GM21723 (cell line): ENCODE data around the gene ITGAX.
"Not testable (repeated sequence)": the region's sequence is repeated elsewhere in the genome, so short reads cannot be mapped to it uniquely, and the experiment has no call there.

ENCODE experiments used
- ATAC-seq: cut with Tn5 transposase; IDR thresholded peaks from one replicate; pipeline ENCODE4 v1.9.1; 2021; ENCODE audit warnings: mild to moderate bottlenecking, moderate library complexity; ENCODE audit not compliant: unreplicated experiment

ITGAX gene

GRCh38 chr16:31404353-31405064 is 49.5 kb downstream of the ITGAX start:
- ATAC-seq: no peak

DNA sequence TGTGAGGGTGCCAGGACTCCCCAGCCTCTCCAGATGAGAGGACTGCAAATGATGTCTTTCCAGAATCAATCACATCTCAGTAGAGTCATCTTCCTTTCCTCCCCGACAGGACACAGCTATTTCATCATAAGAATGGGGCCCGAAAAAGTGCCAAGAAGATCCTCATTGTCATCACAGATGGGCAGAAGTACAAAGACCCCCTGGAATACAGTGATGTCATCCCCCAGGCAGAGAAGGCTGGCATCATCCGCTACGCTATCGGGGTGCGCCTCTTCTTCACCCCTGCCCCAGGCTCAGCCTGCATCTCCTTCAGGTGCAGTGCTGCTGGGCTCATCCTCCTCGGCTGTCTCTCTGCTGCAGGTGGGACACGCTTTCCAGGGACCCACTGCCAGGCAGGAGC is 52.4 kb downstream of the ITGAX start:
- no peak for ATAC-seq

DNA sequence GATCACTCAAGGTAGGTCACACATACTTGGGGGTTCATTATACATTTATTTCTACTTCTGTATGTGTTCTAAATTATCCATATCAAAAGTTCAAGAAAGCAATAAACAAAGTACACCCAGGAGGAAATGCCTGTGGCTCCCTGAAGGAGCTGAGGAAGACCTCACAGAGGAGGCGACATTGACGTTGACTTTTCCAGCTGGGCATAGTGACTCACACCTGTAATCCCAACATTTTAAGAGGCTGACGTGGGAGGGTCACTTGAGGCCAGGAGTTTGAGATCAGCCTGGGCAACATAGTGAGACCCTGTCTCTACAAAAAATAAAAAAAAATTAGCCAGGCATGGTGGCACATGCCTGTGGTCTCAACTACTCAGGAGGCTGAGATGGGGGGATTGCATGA is 54.5 kb downstream of the ITGAX start:
- ATAC-seq: no peak

GRCh38 chr16:31410082-31410481 is 55.1 kb downstream of the ITGAX start:
- no peak for ATAC-seq

- ATAC-seq: no peak
Observed at GRCh38 chr16:31411024-31411844, 56.3 kb downstream of the ITGAX start.

GRCh38 chr16:31412750-31413149 is 57.8 kb downstream of the ITGAX start:
- no peak for ATAC-seq

DNA sequence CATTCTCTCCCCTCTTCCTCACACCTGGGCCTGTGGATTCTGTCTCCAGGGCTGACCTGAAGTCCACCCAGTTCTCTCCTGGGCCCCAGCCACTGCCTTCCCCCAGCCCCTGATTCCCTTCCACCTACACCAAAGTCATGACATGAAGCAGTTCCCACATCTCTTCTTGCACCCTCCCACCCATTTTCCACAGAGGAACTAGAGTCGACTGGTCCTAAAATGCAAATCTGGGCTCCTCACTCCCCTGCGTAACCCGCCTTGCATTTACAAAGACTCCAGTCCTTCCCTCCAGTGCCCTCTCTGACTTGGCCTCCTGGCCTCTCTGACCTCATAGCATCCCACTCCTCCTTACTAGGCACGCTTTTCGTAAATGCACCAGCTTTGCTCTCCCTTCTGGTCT is 58.4 kb downstream of the ITGAX start:
- ATAC-seq: no peak

DNA sequence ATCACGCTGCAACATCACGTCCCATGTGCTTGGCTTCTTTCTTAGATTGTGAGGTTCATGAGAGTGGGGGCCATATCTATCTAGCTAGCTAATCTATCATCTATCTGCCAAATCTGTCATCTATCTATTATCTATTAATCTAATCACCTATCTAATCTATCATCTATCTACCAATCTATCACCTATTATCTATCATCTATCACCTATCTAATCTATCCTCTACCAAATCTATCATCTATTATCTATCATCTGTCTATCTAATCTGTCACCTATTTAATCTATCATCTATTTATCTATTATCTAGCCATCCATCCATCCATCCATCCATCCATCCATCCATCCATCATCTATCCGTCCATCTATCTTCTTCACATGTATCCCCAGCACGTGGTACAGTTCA is 59.0 kb downstream of the ITGAX start:
- ATAC-seq: no peak

GRCh38 chr16:31414706-31415105 is 59.7 kb downstream of the ITGAX start:
- no peak for ATAC-seq

- no peak for ATAC-seq
Observed at GRCh38 chr16:31416371-31416770, 61.4 kb downstream of the ITGAX start.

GRCh38 chr16:31417036-31417435 is 62.1 kb downstream of the ITGAX start:
- ATAC-seq: not testable (repeated sequence)

GRCh38 chr16:31417916-31418315 is 62.9 kb downstream of the ITGAX start:
- no peak for ATAC-seq

DNA sequence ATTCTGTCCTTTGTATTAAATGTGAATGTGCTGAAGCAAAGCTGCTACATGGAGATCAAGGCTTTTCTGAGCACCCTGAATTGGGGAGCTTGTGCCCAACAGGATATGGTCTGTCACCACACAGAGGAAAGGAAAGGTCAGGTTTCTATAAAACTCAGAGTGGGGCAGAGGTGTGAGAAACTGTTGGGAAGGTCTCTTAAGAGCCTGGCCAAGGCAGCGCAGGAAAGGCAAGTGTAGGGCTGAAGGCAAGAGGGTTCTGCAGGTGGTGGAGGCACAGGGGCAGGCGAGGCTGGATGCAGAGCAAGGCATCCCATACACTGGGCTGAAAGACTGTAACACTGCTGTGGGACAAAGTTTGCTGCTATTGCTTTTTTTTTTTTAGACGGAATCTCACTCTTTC is 65.1 kb downstream of the ITGAX start:
- ATAC-seq: no peak

- peak; percentile 60 for ATAC-seq
Observed at GRCh38 chr16:31421587-31421986, 66.6 kb downstream of the ITGAX start.

- ATAC-seq: no peak
Observed at GRCh38 chr16:31423241-31423640, 68.3 kb downstream of the ITGAX start.

DNA sequence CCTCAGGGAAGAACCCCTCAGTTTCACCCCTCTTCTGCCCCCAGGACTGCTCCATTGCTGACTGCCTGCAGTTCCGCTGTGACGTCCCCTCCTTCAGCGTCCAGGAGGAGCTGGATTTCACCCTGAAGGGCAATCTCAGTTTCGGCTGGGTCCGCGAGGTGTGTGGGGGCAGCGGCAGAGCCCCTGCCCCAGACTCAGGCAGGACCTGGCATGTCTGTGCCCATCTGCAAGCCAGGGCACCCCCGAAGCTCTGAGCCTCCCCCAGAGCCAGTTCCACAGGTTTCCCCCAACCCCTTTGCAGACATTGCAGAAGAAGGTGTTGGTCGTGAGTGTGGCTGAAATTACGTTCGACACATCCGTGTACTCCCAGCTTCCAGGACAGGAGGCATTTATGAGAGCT is 68.8 kb downstream of the ITGAX start:
- no peak for ATAC-seq

- no peak for ATAC-seq
Observed at GRCh38 chr16:31427441-31428278, 72.7 kb downstream of the ITGAX start.

DNA sequence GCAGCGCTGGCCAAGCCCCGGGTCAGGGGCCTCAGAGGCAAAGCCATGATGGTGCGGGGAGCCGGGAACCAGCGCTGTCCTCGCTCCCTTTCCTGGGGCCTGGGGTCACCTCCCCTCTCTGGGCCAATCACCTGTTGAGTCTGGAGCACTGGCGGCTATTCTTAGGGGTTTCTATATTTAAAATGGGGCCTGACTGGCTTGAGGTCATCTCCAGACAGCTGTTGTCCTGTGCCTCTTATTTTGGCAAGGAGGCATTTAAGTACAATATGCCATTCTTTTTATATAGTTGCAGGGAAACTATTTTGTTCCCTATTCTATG is 73.3 kb downstream of the ITGAX start, which contains the start of gene COX6A2:
Gene COX6A2, minus strand, starts transcription at position 82 of the 319 bp plus-strand sequence. Its CDS starts 35 bp downstream, at position 47.
- ATAC-seq: no peak

DNA sequence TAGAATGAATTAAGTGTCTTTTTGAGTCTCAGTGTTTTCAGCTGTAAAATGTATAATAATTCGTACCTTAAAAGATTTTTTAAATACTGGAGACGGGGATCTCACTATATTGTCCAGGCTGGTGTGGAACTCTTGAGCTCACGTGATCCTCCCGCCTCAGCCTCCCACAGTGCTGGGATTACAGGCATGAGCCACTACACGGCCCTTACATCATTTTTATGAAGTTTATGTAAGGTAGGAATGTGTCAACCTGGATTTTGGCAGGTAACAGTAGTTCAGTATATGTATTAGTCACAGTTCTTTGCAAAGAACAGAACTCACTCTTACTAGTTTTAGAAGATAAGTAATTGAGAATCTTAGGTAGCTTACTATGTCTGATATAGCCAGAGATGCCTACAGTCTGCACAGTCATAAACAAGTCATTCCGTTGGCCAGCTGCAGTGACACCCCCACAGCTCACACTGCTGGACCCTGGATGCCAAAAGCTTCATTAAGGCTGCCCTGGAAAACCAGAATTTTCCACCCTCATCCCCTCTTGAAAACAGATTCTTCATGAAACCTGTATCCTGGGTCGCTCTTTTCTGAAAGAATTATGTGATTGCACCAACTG is 73.8 kb downstream of the ITGAX start:
- ATAC-seq: no peak

- no peak for ATAC-seq
Observed at GRCh38 chr16:31429314-31429713, 74.3 kb downstream of the ITGAX start.

- no peak for ATAC-seq
Observed at GRCh38 chr16:31429796-31430195, 74.8 kb downstream of the ITGAX start.
